ENCODE results near the gene LMAN2. TPM values are rescaled to one million over a fixed set of nuclear protein-coding genes. Genes with fewer than 3 reads are reported as not detected.

The LMAN2 gene
- polyA plus RNA-seq, 1 donor (not counting 4 experiments of a cell fraction or from before 2014, with no cell fraction given) = 105 TPM

DNA sequence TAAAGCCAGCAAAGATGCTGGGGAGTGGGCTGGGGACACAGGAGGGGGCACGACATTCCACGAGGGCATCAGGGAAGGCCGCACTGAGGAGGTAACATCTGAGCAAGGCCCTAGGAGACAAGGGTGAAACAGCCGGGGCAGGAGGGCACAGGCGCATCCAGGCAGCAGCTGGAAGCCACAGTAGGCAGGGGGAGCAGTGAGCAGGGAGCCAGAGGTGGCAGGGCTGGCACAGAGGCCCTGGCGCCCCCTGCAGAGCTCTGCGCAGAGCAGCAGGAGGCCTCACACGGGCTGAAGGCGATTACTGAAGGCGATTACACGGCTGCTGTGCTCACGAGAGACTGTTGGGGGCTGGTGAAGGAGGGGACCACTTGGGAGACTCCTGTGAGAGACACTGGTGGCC, 15.4 kb downstream of the LMAN2 start:
- no peak for DNase-seq (ENCODE audit: low read depth, low spot score)
- peaks cover 15% of the 10 kb centered on the region for H3K79me2 ChIP-seq (ENCODE audit: control insufficient read depth, insufficient read depth, low read length)
- no peak overlapping the region for H3K4me3 ChIP-seq (ENCODE audit: control insufficient read depth in 2 of 3, extremely low read depth in 1 of 3, insufficient read depth in 2 of 3, low read depth in 1 of 3, low read length in 3 of 3)
- no peaks in the 10 kb centered on the region for H3K9me1 ChIP-seq (ENCODE audit: control insufficient read depth, extremely low read depth, insufficient read depth, low read length)
- FAIRE-seq = no peak
- no peak for TF ChIP-seq EZH2 (IDR thresholded peaks at IDR 0.05; ENCODE audit: low read length)
- TF ChIP-seq, protein P1, sequence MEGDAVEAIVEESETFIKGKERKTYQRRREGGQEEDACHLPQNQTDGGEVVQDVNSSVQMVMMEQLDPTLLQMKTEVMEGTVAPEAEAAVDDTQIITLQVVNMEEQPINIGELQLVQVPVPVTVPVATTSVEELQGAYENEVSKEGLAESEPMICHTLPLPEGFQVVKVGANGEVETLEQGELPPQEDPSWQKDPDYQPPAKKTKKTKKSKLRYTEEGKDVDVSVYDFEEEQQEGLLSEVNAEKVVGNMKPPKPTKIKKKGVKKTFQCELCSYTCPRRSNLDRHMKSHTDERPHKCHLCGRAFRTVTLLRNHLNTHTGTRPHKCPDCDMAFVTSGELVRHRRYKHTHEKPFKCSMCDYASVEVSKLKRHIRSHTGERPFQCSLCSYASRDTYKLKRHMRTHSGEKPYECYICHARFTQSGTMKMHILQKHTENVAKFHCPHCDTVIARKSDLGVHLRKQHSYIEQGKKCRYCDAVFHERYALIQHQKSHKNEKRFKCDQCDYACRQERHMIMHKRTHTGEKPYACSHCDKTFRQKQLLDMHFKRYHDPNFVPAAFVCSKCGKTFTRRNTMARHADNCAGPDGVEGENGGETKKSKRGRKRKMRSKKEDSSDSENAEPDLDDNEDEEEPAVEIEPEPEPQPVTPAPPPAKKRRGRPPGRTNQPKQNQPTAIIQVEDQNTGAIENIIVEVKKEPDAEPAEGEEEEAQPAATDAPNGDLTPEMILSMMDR (optimal IDR thresholded peaks at IDR 0.05 in 1 of 3, IDR thresholded peaks at IDR 0.05 in 1 of 3, conservative IDR thresholded peaks at IDR 0.05 in 1 of 3; ENCODE audit: extremely low read depth in 1 of 3, insufficient read depth in 2 of 3, low read length in 3 of 3) = peak; percentile 44 to 66 (median 50)
- H3K27ac ChIP-seq (ENCODE audit: control insufficient read depth, insufficient read depth, low read length) = no peak overlapping the region
- H3K9me3 ChIP-seq (ENCODE audit: control insufficient read depth, low read depth, low read length) = no peaks in the 10 kb centered on the region
- H3K27me3 ChIP-seq (ENCODE audit: control insufficient read depth, extremely low read depth, insufficient read depth, low read length) = no peaks in the 10 kb centered on the region
- H3K36me3 ChIP-seq (ENCODE audit: control insufficient read depth in 2 of 2, extremely low read depth in 1 of 2, insufficient read depth in 2 of 2, low read length in 2 of 2) = peaks cover 39% of the 10 kb centered on the region in 2 experiments
- H3K4me1 ChIP-seq (ENCODE audit: control insufficient read depth, extremely low read depth, insufficient read depth, low read length) = no peaks in the 10 kb centered on the region
- dilution Hi-C loops (cut with MboI; ENCODE audit: extremely low pct_ligation_motif_present, low sequenced_read_pairs) = no loop called here
- no peak overlapping the region for H3K9ac ChIP-seq (ENCODE audit: control insufficient read depth, extremely low read depth, insufficient read depth, low read length)
- H4K20me1 ChIP-seq (ENCODE audit: control insufficient read depth, extremely low read depth, insufficient read depth, low read length) = peaks cover 4% of the 10 kb centered on the region
- H3K4me2 ChIP-seq (ENCODE audit: control insufficient read depth, extremely low read depth, insufficient read depth, low read depth, low read length) = no peak overlapping the region
- H2AFZ ChIP-seq (ENCODE audit: control insufficient read depth, low read length) = no peak overlapping the region

DNA sequence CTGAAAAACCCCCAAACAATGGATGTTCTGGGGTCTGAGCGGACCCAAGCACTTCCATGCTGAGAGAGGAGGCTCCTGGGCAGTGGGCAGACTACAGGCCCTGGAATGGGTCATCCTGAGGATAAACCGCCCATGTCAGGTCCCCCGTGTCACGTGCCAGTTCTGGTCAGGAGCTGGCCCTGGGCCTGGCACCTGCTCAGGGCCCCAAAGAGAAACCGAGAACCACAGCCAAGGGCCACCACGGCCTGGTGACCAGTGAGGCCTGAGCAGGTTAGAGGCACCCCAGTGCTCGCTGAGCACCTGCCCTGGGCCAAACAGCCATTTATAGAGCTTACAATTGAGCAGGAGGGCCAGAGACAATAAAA, 15.8 kb downstream of the LMAN2 start:
- peaks cover 42% of the 10 kb centered on the region in 2 experiments for H3K36me3 ChIP-seq (ENCODE audit: control insufficient read depth in 2 of 2, extremely low read depth in 1 of 2, insufficient read depth in 2 of 2, low read length in 2 of 2)
- no peak overlapping the region for H3K9ac ChIP-seq (ENCODE audit: control insufficient read depth, extremely low read depth, insufficient read depth, low read length)
- FAIRE-seq = no peak
- no peaks in the 10 kb centered on the region for H3K9me3 ChIP-seq (ENCODE audit: control insufficient read depth, low read depth, low read length)
- H3K4me3 ChIP-seq (ENCODE audit: control insufficient read depth in 2 of 3, extremely low read depth in 1 of 3, insufficient read depth in 2 of 3, low read depth in 1 of 3, low read length in 3 of 3) = no peak overlapping the region
- no peaks in the 10 kb centered on the region for H3K27me3 ChIP-seq (ENCODE audit: control insufficient read depth, extremely low read depth, insufficient read depth, low read length)
- H2AFZ ChIP-seq (ENCODE audit: control insufficient read depth, low read length) = no peak overlapping the region
- no peaks in the 10 kb centered on the region for H3K9me1 ChIP-seq (ENCODE audit: control insufficient read depth, extremely low read depth, insufficient read depth, low read length)
- H3K4me1 ChIP-seq (ENCODE audit: control insufficient read depth, extremely low read depth, insufficient read depth, low read length) = no peaks in the 10 kb centered on the region
- peaks cover 15% of the 10 kb centered on the region for H3K79me2 ChIP-seq (ENCODE audit: control insufficient read depth, insufficient read depth, low read length)
- no peak overlapping the region for H3K4me2 ChIP-seq (ENCODE audit: control insufficient read depth, extremely low read depth, insufficient read depth, low read depth, low read length)
- dilution Hi-C loops (cut with MboI; ENCODE audit: extremely low pct_ligation_motif_present, low sequenced_read_pairs) = no loop called here
- H3K27ac ChIP-seq (ENCODE audit: control insufficient read depth, insufficient read depth, low read length) = no peak overlapping the region
- no peak for DNase-seq (ENCODE audit: low read depth, low spot score)
- H4K20me1 ChIP-seq (ENCODE audit: control insufficient read depth, extremely low read depth, insufficient read depth, low read length) = peaks cover 4% of the 10 kb centered on the region
- TF ChIP-seq, protein P1 (optimal IDR thresholded peaks at IDR 0.05 in 1 of 3, IDR thresholded peaks at IDR 0.05 in 1 of 3, conservative IDR thresholded peaks at IDR 0.05 in 1 of 3; ENCODE audit: extremely low read depth in 1 of 3, insufficient read depth in 2 of 3, low read length in 3 of 3) = no peak
